Liver (tissue), 3 donors: Measurements from ENCODE around the gene ZNF398.

Experiments used
- GABPA ChIP-seq, 2 donors: IDR thresholded peaks in 1 of 2; conservative IDR thresholded peaks in 1 of 2; 2 replicates each; pipeline ENCODE4 v1.6.1; 2016; ENCODE audit warnings: antibody characterized with exemption in 2 of 2, mild to moderate bottlenecking in 1 of 2, moderate library complexity in 1 of 2
- JUND ChIP-seq, 2 donors: IDR thresholded peaks; 2 replicates each; pipeline ENCODE4 v1.6.1; 2016; ENCODE audit warnings: antibody characterized with exemption in 2 of 2
- RXRA ChIP-seq, 2 donors: IDR thresholded peaks; 2 replicates each; pipeline ENCODE4 v1.6.1; 2017 to 2018; ENCODE audit warnings: antibody characterized with exemption in 2 of 2, mild to moderate bottlenecking in 1 of 2
- SP1 ChIP-seq: IDR thresholded peaks from 2 replicates; pipeline ENCODE4 v1.6.1; 2018; ENCODE audit warnings: antibody characterized with exemption, mild to moderate bottlenecking
- YY1 ChIP-seq: IDR thresholded peaks from 2 replicates; pipeline ENCODE4 v1.6.1; 2016; ENCODE audit warnings: antibody characterized with exemption, mild to moderate bottlenecking
- TF ChIP-seq, protein P1 (sequence below): fragments of 150-350 bp; IDR thresholded peaks from 2 replicates; pipeline ENCODE4 v1.5.1; 2017; ENCODE audit warnings: improper control_type of control experiment, low read depth, low read length; ENCODE audit not compliant: missing input control
- TF ChIP-seq, protein P2 (sequence below): IDR thresholded peaks from 2 replicates; pipeline ENCODE4 v1.6.1; 2016; ENCODE audit warnings: antibody characterized with exemption
- TF ChIP-seq, protein P3 (sequence below): IDR thresholded peaks from 2 replicates; pipeline ENCODE4 v1.6.1; 2016; ENCODE audit warnings: antibody characterized with exemption, mild to moderate bottlenecking
- TF ChIP-seq, protein P4 (sequence below): IDR thresholded peaks from 2 replicates; pipeline ENCODE4 v1.6.1; 2016; ENCODE audit warnings: antibody characterized with exemption
- donor health status: healthy.
- donor health status: healthy.

DNA sequence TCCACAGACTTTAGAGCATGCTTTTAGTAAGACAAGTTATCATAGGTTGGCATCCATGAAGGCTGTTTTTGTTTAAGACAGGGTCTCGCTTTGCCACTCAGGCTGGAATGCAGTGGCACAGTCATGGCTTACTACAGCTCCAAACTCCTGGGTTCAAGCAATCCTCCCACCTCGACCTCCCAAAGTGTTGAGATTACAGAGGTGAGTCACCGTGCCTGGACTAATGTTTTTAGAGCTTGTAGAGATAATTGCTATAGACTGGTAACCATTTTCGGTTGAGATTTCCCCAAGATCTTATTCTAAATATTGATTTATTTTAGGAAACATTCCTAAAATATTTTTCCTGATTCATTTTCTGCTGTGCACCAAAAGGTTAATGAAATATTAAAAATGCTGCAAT lies 5.4 kb upstream of the ZNF398 start:
- TF ChIP-seq JUND (IDR thresholded peaks at IDR 0.05) = no peak
- TF ChIP-seq, protein P1, sequence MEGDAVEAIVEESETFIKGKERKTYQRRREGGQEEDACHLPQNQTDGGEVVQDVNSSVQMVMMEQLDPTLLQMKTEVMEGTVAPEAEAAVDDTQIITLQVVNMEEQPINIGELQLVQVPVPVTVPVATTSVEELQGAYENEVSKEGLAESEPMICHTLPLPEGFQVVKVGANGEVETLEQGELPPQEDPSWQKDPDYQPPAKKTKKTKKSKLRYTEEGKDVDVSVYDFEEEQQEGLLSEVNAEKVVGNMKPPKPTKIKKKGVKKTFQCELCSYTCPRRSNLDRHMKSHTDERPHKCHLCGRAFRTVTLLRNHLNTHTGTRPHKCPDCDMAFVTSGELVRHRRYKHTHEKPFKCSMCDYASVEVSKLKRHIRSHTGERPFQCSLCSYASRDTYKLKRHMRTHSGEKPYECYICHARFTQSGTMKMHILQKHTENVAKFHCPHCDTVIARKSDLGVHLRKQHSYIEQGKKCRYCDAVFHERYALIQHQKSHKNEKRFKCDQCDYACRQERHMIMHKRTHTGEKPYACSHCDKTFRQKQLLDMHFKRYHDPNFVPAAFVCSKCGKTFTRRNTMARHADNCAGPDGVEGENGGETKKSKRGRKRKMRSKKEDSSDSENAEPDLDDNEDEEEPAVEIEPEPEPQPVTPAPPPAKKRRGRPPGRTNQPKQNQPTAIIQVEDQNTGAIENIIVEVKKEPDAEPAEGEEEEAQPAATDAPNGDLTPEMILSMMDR = no peak
- no peak for TF ChIP-seq SP1
- no peak for TF ChIP-seq RXRA (IDR thresholded peaks at IDR 0.05)
- no peak for TF ChIP-seq GABPA (IDR thresholded peaks at IDR 0.05 in 1 of 2, conservative IDR thresholded peaks at IDR 0.05 in 1 of 2)
- TF ChIP-seq, protein P2, sequence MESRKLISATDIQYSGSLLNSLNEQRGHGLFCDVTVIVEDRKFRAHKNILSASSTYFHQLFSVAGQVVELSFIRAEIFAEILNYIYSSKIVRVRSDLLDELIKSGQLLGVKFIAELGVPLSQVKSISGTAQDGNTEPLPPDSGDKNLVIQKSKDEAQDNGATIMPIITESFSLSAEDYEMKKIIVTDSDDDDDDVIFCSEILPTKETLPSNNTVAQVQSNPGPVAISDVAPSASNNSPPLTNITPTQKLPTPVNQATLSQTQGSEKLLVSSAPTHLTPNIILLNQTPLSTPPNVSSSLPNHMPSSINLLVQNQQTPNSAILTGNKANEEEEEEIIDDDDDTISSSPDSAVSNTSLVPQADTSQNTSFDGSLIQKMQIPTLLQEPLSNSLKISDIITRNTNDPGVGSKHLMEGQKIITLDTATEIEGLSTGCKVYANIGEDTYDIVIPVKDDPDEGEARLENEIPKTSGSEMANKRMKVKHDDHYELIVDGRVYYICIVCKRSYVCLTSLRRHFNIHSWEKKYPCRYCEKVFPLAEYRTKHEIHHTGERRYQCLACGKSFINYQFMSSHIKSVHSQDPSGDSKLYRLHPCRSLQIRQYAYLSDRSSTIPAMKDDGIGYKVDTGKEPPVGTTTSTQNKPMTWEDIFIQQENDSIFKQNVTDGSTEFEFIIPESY = no peak
- TF ChIP-seq, protein P3, sequence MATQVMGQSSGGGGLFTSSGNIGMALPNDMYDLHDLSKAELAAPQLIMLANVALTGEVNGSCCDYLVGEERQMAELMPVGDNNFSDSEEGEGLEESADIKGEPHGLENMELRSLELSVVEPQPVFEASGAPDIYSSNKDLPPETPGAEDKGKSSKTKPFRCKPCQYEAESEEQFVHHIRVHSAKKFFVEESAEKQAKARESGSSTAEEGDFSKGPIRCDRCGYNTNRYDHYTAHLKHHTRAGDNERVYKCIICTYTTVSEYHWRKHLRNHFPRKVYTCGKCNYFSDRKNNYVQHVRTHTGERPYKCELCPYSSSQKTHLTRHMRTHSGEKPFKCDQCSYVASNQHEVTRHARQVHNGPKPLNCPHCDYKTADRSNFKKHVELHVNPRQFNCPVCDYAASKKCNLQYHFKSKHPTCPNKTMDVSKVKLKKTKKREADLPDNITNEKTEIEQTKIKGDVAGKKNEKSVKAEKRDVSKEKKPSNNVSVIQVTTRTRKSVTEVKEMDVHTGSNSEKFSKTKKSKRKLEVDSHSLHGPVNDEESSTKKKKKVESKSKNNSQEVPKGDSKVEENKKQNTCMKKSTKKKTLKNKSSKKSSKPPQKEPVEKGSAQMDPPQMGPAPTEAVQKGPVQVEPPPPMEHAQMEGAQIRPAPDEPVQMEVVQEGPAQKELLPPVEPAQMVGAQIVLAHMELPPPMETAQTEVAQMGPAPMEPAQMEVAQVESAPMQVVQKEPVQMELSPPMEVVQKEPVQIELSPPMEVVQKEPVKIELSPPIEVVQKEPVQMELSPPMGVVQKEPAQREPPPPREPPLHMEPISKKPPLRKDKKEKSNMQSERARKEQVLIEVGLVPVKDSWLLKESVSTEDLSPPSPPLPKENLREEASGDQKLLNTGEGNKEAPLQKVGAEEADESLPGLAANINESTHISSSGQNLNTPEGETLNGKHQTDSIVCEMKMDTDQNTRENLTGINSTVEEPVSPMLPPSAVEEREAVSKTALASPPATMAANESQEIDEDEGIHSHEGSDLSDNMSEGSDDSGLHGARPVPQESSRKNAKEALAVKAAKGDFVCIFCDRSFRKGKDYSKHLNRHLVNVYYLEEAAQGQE = no peak
- TF ChIP-seq YY1 = no peak
- TF ChIP-seq, protein P4, sequence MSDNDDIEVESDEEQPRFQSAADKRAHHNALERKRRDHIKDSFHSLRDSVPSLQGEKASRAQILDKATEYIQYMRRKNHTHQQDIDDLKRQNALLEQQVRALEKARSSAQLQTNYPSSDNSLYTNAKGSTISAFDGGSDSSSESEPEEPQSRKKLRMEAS = no peak
